Mucosa of stomach (tissue), 1 donor: Measurements from ENCODE around the gene RIMBP3C.
"Not testable (repeated sequence)": the region's sequence is repeated elsewhere in the genome, so short reads cannot be mapped to it uniquely, and the experiment has no call there.

Source experiments
- H3K27me3 ChIP-seq: one replicate; pipeline ENCODE4 v1.7.0; 2013; ENCODE audit warnings: mild to moderate bottlenecking, low read length; ENCODE audit not compliant: control insufficient read depth, insufficient read depth
- H3K36me3 ChIP-seq: one replicate; pipeline ENCODE4 v1.7.0; 2013; ENCODE audit warnings: low read length; ENCODE audit not compliant: control insufficient read depth, insufficient read depth
- H3K4me1 ChIP-seq: one replicate; pipeline ENCODE4 v1.7.0; 2013; ENCODE audit warnings: mild to moderate bottlenecking, low read length; ENCODE audit not compliant: control insufficient read depth, insufficient read depth
- H3K4me3 ChIP-seq: one replicate; pipeline ENCODE4 v1.7.0; 2013; ENCODE audit warnings: low read length
- H3K9ac ChIP-seq: one replicate; pipeline ENCODE4 v1.7.0; 2013; ENCODE audit warnings: mild to moderate bottlenecking, low read length, moderate library complexity
- H3K9me3 ChIP-seq: one replicate; pipeline ENCODE4 v1.7.0; 2013; ENCODE audit warnings: mild to moderate bottlenecking, low read length, moderate library complexity; ENCODE audit not compliant: control insufficient read depth
- donor health status: Pancreatic carcinoma.

Gene RIMBP3C

GRCh38 chr22:21544432-21545322 lies 6.6 kb downstream of the RIMBP3C start:
- not testable (repeated sequence) for H3K27me3 ChIP-seq, H3K4me3 ChIP-seq, H3K36me3 ChIP-seq, H3K4me1 ChIP-seq, H3K9ac ChIP-seq, H3K9me3 ChIP-seq

- not testable (repeated sequence) for H3K4me3 ChIP-seq, H3K4me1 ChIP-seq, H3K36me3 ChIP-seq, H3K9me3 ChIP-seq, H3K9ac ChIP-seq, H3K27me3 ChIP-seq
Observed at GRCh38 chr22:21539862-21540261, 11.4 kb downstream of the RIMBP3C start.

GRCh38 chr22:21532863-21533648 lies 18.2 kb downstream of the RIMBP3C start:
- not testable (repeated sequence) for H3K27me3 ChIP-seq, H3K36me3 ChIP-seq, H3K9ac ChIP-seq, H3K4me1 ChIP-seq, H3K4me3 ChIP-seq, H3K9me3 ChIP-seq

GRCh38 chr22:21531525-21531924 lies 19.7 kb downstream of the RIMBP3C start:
- H3K27me3 ChIP-seq, H3K36me3 ChIP-seq, H3K9me3 ChIP-seq, H3K4me3 ChIP-seq, H3K9ac ChIP-seq, H3K4me1 ChIP-seq: not testable (repeated sequence)

GRCh38 chr22:21526705-21527500 lies 24.4 kb downstream of the RIMBP3C start:
- not testable (repeated sequence) for H3K36me3 ChIP-seq, H3K9ac ChIP-seq, H3K4me1 ChIP-seq, H3K27me3 ChIP-seq, H3K9me3 ChIP-seq, H3K4me3 ChIP-seq

- H3K9me3 ChIP-seq, H3K36me3 ChIP-seq, H3K4me3 ChIP-seq, H3K9ac ChIP-seq, H3K27me3 ChIP-seq, H3K4me1 ChIP-seq: not testable (repeated sequence)
Observed at GRCh38 chr22:21516970-21517764, 34.1 kb downstream of the RIMBP3C start.

GRCh38 chr22:21516522-21516921 lies 34.7 kb downstream of the RIMBP3C start:
- not testable (repeated sequence) for H3K4me1 ChIP-seq, H3K27me3 ChIP-seq, H3K4me3 ChIP-seq, H3K9me3 ChIP-seq, H3K9ac ChIP-seq, H3K36me3 ChIP-seq

- not testable (repeated sequence) for H3K27me3 ChIP-seq, H3K4me1 ChIP-seq, H3K9me3 ChIP-seq, H3K9ac ChIP-seq, H3K4me3 ChIP-seq, H3K36me3 ChIP-seq
Observed at GRCh38 chr22:21515234-21515633, 36.0 kb downstream of the RIMBP3C start.

- H3K4me1 ChIP-seq, H3K36me3 ChIP-seq, H3K9ac ChIP-seq: not testable (repeated sequence)
Observed at GRCh38 chr22:21514117-21514516, 37.1 kb downstream of the RIMBP3C start.

GRCh38 chr22:21512022-21512421 lies 39.2 kb downstream of the RIMBP3C start:
- H3K27me3 ChIP-seq, H3K36me3 ChIP-seq, H3K4me3 ChIP-seq, H3K9ac ChIP-seq, H3K9me3 ChIP-seq, H3K4me1 ChIP-seq: not testable (repeated sequence)

More at GRCh38 chr22:21514117-21514516, 37.1 kb downstream of the RIMBP3C start:
- H3K9me3 ChIP-seq, H3K4me3 ChIP-seq, H3K27me3 ChIP-seq: not testable (repeated sequence)

- H3K4me3 ChIP-seq, H3K9ac ChIP-seq, H3K36me3 ChIP-seq, H3K4me1 ChIP-seq, H3K9me3 ChIP-seq, H3K27me3 ChIP-seq: not testable (repeated sequence)
Observed at GRCh38 chr22:21510397-21510796, 40.9 kb downstream of the RIMBP3C start.
